ENCODE data around the gene AKR1C3. TPM values are rescaled to one million over a fixed set of nuclear protein-coding genes. Genes with fewer than 3 reads are reported as not detected.
"Not testable (repeated sequence)": the region's sequence is repeated elsewhere in the genome, so short reads cannot be mapped to it uniquely, and the experiment has no call there.

AKR1C3 gene
- total RNA-seq, 1 donor from 2014 or later = 1.2 TPM

GRCh38 chr10:5092848-5093790 lies 1.1 kb upstream of the AKR1C3 start:
- no peak for DNase-seq (ENCODE audit: low read depth)
- Histone ChIP-seq H3K4me3 (ENCODE audit: low read depth, low read length) (no peak overlapping the region), H3K36me3 (ENCODE audit: control insufficient read depth, insufficient read depth, low read length) (no peaks in the 10 kb centered on the region), H3K27me3 (ENCODE audit: control insufficient read depth, insufficient read depth, low read length) (no peaks in the 10 kb centered on the region)
- no peak for TF ChIP-seq CTCF (IDR thresholded peaks at IDR 0.05; ENCODE audit: insufficient read depth, low read length, poor library complexity, severe bottlenecking)

GRCh38 chr10:5095687-5096086 lies 1.5 kb downstream of the AKR1C3 start:
- TF ChIP-seq CTCF (IDR thresholded peaks at IDR 0.05; ENCODE audit: insufficient read depth, low read length, poor library complexity, severe bottlenecking) = no peak

GRCh38 chr10:5096108-5096507 lies 1.9 kb downstream of the AKR1C3 start:
- TF ChIP-seq CTCF (IDR thresholded peaks at IDR 0.05; ENCODE audit: insufficient read depth, low read length, poor library complexity, severe bottlenecking) = no peak
- no peak overlapping the region for H3K4me3 ChIP-seq (ENCODE audit: low read depth, low read length)
- no peaks in the 10 kb centered on the region for H3K27me3 ChIP-seq (ENCODE audit: control insufficient read depth, insufficient read depth, low read length)
- no peak for DNase-seq (ENCODE audit: low read depth)
- no peaks in the 10 kb centered on the region for H3K36me3 ChIP-seq (ENCODE audit: control insufficient read depth, insufficient read depth, low read length)

More at GRCh38 chr10:5095687-5096086, 1.5 kb downstream of the AKR1C3 start:
- Histone ChIP-seq H3K27me3 (ENCODE audit: control insufficient read depth, insufficient read depth, low read length) (no peaks in the 10 kb centered on the region), H3K36me3 (ENCODE audit: control insufficient read depth, insufficient read depth, low read length) (no peaks in the 10 kb centered on the region), H3K4me3 (ENCODE audit: low read depth, low read length) (no peak overlapping the region)
- DNase-seq (ENCODE audit: low read depth) = no peak

GRCh38 chr10:5102479-5102878 lies 8.3 kb downstream of the AKR1C3 start:
- not testable (repeated sequence) for H3K36me3 ChIP-seq (ENCODE audit: control insufficient read depth, insufficient read depth, low read length); H3K4me3 ChIP-seq (ENCODE audit: low read depth, low read length); DNase-seq (ENCODE audit: low read depth); H3K27me3 ChIP-seq (ENCODE audit: control insufficient read depth, insufficient read depth, low read length)

- Histone ChIP-seq H3K27me3 (ENCODE audit: control insufficient read depth, insufficient read depth, low read length) (no peaks in the 10 kb centered on the region), H3K36me3 (ENCODE audit: control insufficient read depth, insufficient read depth, low read length) (no peaks in the 10 kb centered on the region), H3K4me3 (ENCODE audit: low read depth, low read length) (no peak overlapping the region)
- TF ChIP-seq CTCF (IDR thresholded peaks at IDR 0.05; ENCODE audit: insufficient read depth, low read length, poor library complexity, severe bottlenecking) = no peak
- no peak for DNase-seq (ENCODE audit: low read depth)
Observed at GRCh38 chr10:5103481-5103880, 9.3 kb downstream of the AKR1C3 start.

GRCh38 chr10:5105626-5106025 lies 11.4 kb downstream of the AKR1C3 start:
- no peaks in the 10 kb centered on the region for H3K36me3 ChIP-seq (ENCODE audit: control insufficient read depth, insufficient read depth, low read length)
- DNase-seq (ENCODE audit: low read depth) = no peak
- no peak for TF ChIP-seq CTCF (IDR thresholded peaks at IDR 0.05; ENCODE audit: insufficient read depth, low read length, poor library complexity, severe bottlenecking)
- no peak overlapping the region for H3K4me3 ChIP-seq (ENCODE audit: low read depth, low read length)
- H3K27me3 ChIP-seq (ENCODE audit: control insufficient read depth, insufficient read depth, low read length) = no peaks in the 10 kb centered on the region

All from kidney epithelial cell (primary cell).